ENCODE results near the gene MAN1A1. TPM values are rescaled to one million over a fixed set of nuclear protein-coding genes. Genes with fewer than 3 reads are reported as not detected.

The MAN1A1 gene
- total RNA-seq, 4 donors from 2014 or later, result 6.3 to 92.3 (median 22.4) TPM

DNA sequence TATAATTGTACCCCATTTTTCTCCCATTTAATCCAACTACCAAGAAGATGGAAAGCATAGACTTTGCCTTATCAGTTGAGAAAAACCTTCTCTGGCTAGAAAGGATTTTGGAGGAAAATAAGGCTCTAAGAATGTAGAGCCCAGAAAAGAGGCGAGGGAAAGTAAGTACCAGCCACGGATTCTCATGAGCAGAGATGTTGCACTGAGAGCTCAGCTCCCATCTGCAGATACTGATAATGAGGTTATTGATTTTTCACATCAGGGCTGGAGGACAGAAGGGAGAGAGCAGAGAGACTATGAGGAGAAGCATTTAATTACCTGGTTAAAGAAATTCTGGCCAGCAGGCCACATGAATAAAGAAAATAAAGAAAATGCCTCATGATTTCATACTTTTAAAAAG lies 166.7 kb downstream of the MAN1A1 start:
- DNase-seq, result no peak
- Histone ChIP-seq H3K4me1 (no peaks in the 10 kb centered on the region), H3K9me3 (no peaks in the 10 kb centered on the region), H3K36me3 (peaks cover 0 to 58% (median 0%) of the 10 kb centered on the region in 3 donors), H3K27ac (no peak overlapping the region), H3K4me3 (no peak overlapping the region), H3K27me3 (no peaks in the 10 kb centered on the region)
- TF ChIP-seq CTCF (IDR thresholded peaks at IDR 0.05), result no peak
- intact Hi-C loops (cut with DNase I), result no loop called here
- 96 to 98% methylated on average over 2 of the region's 2 CpGs for WGBS, 2 donors

DNA sequence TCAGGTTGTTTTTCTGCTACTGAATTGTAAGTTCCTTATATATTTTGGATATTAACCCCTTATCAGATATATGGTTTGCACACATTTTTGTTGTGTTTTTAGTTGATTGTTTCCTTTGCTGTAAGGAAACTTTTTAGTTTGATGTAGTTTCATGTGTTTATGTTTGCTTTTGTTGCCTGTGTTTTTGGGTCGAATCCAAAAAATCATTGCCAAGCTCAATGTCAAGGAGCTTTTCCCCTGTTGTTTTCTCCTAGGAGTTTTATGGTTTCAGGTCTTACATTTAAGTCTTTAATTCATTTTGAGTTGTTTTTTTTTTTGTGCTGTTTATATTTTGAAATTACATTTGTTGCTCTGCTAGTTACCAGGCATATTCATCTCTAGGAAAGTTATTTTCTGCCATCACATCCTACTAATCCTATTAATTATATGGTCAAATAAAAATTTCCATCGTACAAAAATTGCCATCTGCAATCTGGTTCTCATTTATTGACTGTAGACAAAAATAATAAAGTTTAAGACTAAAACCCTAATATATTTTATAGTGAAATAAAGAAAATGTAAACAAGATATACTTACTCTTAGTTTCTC lies 167.3 kb downstream of the MAN1A1 start:
- Histone ChIP-seq H3K4me3 (no peak overlapping the region), H3K9me3 (no peaks in the 10 kb centered on the region), H3K27ac (no peak overlapping the region), H3K4me1 (no peaks in the 10 kb centered on the region), H3K27me3 (no peaks in the 10 kb centered on the region), H3K36me3 (peaks cover 0 to 52% (median 0%) of the 10 kb centered on the region in 3 donors)
- DNase-seq, result no peak
- WGBS, 2 donors, result 79 to 82% methylated on average over 2 of the region's 2 CpGs
- no peak for TF ChIP-seq POLR2A (IDR thresholded peaks at IDR 0.05)
- no peak for TF ChIP-seq CTCF (IDR thresholded peaks at IDR 0.05)
- intact Hi-C loops (cut with DNase I), result no loop called here

DNA sequence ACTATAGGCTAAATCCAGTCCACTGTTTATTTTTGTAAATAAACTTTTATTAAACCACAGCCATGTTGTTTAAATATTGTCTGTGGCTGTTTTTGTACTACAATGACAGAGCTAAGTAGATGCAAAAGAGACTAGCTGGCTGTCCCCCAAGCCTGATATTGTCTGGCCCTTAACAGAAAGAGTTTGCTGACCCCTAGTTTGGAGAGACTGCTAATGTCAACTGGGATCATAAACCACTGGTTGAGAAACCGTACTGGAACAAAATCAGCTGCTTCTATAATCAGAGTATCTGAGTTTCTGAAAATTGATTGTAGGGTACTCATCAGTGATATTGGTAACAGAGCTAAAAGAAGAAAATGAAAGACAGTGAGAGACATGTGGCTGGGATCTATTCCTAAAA lies 168.5 kb downstream of the MAN1A1 start:
- no peak for DNase-seq
- intact Hi-C loops (cut with DNase I), result no loop called here
- no peaks in the 10 kb centered on the region for H3K27me3 ChIP-seq
- peaks cover 0 to 39% (median 0%) of the 10 kb centered on the region in 3 donors for H3K36me3 ChIP-seq
- H3K4me1 ChIP-seq, result no peaks in the 10 kb centered on the region
- H3K27ac ChIP-seq, result no peak overlapping the region
- H3K4me3 ChIP-seq, result no peak overlapping the region
- H3K9me3 ChIP-seq, result no peaks in the 10 kb centered on the region
- no peak for TF ChIP-seq POLR2A (IDR thresholded peaks at IDR 0.05)
- no peak for TF ChIP-seq CTCF (IDR thresholded peaks at IDR 0.05)
- 84 to 88% methylated on average over 1 of the region's 1 CpG for WGBS, 2 donors

- Histone ChIP-seq H3K9me3 (no peaks in the 10 kb centered on the region), H3K27me3 (no peaks in the 10 kb centered on the region), H3K36me3 (peaks cover 0 to 37% (median 0%) of the 10 kb centered on the region in 3 donors), H3K4me3 (no peak overlapping the region), H3K4me1 (no peaks in the 10 kb centered on the region), H3K27ac (no peak overlapping the region)
- no peak for DNase-seq
- TF ChIP-seq POLR2A (IDR thresholded peaks at IDR 0.05) (no peak), CTCF (IDR thresholded peaks at IDR 0.05) (no peak)
- intact Hi-C loops (cut with DNase I), result no loop called here
- WGBS, 2 donors, result 84 to 97% methylated on average over 3 of the region's 3 CpGs
Observed at GRCh38 chr6:119179842-119180241, 169.7 kb downstream of the MAN1A1 start.

- Histone ChIP-seq H3K27me3 (no peaks in the 10 kb centered on the region), H3K27ac (no peak overlapping the region), H3K4me3 (no peak overlapping the region), H3K4me1 (peaks cover 0 to 2% (median 0%) of the 10 kb centered on the region in 3 donors), H3K36me3 (peaks cover 0 to 31% (median 0%) of the 10 kb centered on the region in 3 donors), H3K9me3 (no peaks in the 10 kb centered on the region)
- DNase-seq, result no peak
- intact Hi-C loops (cut with DNase I), result no loop called here
- TF ChIP-seq POLR2A (IDR thresholded peaks at IDR 0.05) (no peak), CTCF (IDR thresholded peaks at IDR 0.05) (no peak)
- WGBS, 2 donors, result 63 to 64% methylated on average over 1 of the region's 1 CpG
Observed at GRCh38 chr6:119179062-119179461, 170.5 kb downstream of the MAN1A1 start.

All from esophagus squamous epithelium (tissue), 5 donors.